GM12873 (cell line): Measurements from ENCODE around the gene KCNK5.

Experiments used
- TF ChIP-seq, protein P1 (sequence below): IDR thresholded peaks from 2 replicates; pipeline ENCODE4 v1.5.1; 2012; ENCODE audit warnings: low read depth, mild to moderate bottlenecking, moderate library complexity, low read length, control low read depth; ENCODE audit not compliant: insufficient read depth; ENCODE audit errors: missing control alignments

KCNK5 gene

DNA sequence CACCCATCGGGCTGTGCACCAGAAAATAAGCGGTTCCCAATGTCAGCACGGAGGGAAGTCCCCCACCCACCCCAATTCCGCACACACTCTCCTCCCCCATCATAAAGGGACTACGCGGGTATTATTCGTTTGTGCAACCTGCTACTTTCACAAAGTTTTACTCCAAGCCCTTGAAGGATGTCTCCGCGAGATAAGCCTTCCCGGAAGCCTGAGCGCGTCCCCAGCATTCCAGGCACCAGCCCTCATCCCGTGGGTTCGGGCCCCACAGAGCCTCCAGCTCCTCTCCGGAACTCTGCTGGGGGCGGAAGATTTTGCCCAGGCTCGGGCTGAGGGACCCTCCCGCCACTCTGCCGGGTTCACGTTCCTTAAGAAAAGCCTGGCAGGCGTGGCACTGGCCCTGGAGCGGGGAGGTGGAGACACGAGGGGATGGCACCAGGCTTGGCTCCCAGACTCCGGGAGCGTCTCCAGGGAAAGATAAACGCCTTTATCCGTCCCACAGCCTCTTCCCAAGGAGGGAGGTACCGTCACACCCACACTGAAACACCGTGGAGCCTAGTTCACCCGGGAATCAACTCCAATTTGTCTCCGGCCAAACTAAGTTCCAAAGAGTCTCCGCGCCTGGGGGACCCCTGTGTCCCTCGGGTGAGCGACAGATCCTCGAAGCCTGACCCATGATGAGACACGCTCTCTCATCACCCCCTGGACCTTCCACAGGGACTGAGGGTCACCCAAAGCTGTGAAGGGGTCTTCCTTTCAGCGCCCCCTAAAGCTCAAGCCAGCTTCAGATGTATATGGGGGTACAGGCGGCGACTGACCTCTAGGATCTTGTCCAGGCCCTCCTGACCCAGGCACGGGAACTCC, 934 bp downstream of the KCNK5 start:
- TF ChIP-seq, protein P1, sequence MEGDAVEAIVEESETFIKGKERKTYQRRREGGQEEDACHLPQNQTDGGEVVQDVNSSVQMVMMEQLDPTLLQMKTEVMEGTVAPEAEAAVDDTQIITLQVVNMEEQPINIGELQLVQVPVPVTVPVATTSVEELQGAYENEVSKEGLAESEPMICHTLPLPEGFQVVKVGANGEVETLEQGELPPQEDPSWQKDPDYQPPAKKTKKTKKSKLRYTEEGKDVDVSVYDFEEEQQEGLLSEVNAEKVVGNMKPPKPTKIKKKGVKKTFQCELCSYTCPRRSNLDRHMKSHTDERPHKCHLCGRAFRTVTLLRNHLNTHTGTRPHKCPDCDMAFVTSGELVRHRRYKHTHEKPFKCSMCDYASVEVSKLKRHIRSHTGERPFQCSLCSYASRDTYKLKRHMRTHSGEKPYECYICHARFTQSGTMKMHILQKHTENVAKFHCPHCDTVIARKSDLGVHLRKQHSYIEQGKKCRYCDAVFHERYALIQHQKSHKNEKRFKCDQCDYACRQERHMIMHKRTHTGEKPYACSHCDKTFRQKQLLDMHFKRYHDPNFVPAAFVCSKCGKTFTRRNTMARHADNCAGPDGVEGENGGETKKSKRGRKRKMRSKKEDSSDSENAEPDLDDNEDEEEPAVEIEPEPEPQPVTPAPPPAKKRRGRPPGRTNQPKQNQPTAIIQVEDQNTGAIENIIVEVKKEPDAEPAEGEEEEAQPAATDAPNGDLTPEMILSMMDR = no peak

DNA sequence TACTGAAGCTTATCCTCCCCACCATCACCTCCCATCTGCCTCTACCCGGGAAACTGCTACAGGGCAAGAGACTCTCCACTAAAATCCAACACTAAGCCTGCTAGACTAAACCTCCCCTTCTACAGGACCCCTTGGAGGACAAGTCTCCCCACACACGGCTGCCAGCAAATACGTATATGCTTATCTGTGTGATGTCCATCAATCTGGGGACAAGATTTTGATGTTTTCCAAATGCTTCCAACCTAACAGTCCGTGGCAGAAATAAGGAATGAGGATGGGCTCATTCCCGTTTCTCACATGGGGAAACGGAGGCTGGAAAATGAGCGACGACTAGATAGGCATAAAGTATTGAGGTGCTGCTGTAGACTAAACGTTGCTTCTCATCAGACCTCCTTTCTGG, 1.8 kb downstream of the KCNK5 start:
- TF ChIP-seq, protein P1 = no peak

DNA sequence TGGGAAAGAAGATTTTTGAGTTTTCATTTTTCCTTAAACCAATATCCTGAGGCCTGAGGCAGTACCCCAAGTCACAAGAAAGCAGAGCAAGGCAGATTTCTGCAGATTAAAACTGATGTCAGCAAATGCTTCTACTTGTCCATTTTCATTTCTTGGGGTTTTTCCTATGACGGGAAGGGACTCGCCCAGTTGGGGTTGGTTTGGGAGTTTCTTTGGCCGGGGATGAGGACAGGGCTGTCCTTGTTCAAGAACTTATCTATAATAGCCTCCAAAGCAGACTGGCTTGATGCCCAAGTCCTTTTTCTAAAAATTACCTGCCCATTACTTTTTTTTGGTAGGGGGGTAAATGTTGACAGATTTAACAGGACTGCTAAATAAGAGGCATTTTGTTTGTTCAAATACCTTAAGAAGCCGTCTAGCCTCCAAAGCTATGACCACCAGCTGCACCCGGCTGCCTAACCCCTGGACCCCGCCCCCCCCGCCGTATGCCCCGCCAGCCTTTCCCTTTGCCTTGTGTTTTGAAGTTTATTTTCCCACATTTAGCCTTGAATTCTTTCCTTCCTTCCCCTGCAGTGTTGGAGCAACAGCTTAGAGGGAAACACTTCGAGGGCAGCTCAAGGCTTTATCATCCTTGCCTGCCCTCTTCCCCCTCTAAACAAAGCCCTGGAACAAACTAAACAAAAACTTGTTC, 2.5 kb downstream of the KCNK5 start:
- TF ChIP-seq, protein P1 = no peak

DNA sequence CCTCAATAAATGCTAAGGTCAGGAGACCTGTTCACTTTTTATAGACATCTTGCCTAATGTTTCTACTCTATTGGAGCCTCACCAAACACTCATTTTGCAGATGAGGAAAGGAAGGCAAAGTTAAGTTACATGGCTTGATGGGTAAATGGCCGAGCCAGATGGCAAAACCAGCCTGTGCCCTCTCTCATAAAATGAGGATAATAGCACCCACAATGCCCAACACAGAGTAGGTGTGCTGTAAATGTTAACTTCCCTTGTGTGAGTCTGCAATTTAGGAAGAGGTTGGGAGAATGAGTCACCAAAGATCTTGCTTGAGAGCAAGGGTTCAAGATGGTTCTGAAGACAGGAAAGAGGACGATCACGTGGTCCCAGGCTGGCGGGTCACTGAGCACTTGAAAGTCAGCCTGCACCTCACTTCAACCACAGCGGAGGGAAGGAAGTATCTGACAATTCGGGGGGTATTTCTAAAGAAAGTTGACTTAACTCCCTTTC, 3.3 kb downstream of the KCNK5 start:
- TF ChIP-seq, protein P1 = no peak

DNA sequence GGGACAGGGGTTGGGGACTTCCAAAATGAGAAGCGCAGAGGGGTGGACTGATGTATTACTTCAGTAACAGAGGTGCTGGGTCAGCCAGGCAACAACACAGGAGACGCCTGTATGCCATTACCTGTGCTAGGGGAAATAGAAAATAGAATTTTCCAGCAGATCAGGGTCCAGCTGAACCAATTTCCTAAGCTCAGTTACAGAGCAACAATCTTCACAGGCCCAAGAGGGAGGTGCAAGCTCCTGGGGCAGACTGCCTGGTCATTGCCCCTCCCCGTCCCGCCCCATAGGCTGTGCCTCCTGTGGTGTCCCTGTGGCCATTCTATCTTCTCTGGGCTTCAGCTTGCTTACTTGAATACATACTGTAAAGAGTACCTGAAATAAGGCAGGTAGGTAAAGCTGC, 3.7 kb downstream of the KCNK5 start:
- TF ChIP-seq, protein P1 = no peak

DNA sequence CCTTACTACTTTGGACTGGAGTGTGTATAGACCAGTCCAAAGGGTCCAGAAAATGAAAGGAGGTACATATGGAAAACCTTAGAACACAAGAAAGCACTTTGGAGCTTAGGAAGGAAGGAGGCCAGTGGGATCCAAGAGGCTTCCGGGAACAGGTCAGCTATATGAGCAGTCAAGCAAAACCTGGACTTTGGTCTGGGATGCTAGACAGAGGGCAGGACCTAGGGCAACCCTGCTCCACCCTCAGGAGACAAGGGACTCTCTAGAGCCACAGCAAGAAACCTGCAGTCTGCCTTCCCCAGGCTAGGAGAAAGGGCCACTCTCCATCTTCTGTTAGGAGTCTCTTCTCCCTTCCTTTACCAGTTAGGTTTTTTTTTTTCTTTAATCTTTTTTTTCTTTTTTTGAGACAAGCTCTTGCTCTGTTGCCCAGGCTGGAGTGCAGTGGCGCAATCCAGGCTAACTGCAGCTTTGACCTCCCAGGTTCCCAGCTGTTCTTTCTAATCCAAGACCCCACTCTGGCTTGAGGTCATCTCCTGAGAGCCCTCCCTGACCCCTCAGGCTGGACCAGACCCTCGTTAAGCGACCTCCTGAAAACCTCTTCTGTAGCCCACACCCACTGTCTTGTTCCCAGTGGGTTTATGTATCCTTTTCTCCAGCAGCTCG, 4.6 kb downstream of the KCNK5 start:
- TF ChIP-seq, protein P1 = no peak

DNA sequence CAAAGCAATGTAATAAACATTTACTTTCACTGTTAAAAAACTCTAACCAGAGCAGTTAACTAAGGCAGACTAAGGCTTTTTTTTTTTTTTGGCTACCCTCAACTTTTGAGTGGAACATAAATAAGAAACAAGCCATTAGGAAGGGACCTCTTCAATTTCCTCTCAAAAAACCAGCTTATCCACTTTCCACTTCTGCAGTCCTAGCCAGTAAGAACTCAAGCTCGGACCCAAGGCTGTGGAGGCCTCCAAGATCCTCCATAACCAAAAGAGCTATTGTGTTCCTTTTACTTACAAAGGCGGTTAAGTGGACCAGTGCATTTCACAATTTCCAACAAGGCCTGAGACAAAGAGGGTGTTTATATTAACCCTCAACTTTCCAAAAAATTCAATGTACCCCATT, 5.3 kb downstream of the KCNK5 start:
- TF ChIP-seq, protein P1 = no peak
